GM18519 (cell line): ENCODE data around the gene SLC4A5.

Experiments used
- ATAC-seq: cut with Tn5 transposase; IDR thresholded peaks from one replicate; pipeline ENCODE4 v1.9.1; 2021; ENCODE audit warnings: mild to moderate bottlenecking, moderate library complexity; ENCODE audit not compliant: unreplicated experiment, low FRiP score

Gene SLC4A5, protein sequence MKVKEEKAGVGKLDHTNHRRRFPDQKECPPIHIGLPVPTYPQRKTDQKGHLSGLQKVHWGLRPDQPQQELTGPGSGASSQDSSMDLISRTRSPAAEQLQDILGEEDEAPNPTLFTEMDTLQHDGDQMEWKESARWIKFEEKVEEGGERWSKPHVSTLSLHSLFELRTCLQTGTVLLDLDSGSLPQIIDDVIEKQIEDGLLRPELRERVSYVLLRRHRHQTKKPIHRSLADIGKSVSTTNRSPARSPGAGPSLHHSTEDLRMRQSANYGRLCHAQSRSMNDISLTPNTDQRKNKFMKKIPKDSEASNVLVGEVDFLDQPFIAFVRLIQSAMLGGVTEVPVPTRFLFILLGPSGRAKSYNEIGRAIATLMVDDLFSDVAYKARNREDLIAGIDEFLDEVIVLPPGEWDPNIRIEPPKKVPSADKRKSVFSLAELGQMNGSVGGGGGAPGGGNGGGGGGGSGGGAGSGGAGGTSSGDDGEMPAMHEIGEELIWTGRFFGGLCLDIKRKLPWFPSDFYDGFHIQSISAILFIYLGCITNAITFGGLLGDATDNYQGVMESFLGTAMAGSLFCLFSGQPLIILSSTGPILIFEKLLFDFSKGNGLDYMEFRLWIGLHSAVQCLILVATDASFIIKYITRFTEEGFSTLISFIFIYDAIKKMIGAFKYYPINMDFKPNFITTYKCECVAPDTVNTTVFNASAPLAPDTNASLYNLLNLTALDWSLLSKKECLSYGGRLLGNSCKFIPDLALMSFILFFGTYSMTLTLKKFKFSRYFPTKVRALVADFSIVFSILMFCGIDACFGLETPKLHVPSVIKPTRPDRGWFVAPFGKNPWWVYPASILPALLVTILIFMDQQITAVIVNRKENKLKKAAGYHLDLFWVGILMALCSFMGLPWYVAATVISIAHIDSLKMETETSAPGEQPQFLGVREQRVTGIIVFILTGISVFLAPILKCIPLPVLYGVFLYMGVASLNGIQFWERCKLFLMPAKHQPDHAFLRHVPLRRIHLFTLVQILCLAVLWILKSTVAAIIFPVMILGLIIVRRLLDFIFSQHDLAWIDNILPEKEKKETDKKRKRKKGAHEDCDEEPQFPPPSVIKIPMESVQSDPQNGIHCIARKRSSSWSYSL

DNA sequence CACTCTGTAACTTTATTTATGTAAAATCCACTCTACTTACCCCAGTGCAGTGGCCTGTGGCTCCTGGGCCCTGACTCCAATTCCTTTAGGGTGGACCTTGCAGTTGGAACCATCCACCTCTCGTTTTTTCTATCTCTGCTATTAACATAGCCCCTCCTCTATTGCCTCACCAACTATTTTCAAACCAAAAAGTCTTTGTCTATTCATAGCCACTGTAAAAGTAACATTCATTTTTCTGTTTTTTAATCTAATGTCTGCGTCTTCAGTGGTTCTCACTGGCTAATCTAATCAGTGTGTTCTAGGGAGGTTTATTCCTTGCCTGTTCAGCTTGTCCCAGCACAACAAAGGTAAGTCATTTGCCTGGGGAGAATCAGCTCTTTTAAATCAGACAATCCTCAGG is at the start of gene SLC4A5:
SLC4A5 (minus strand) TSS at position 101 of the 400 bp plus-strand sequence. CDS start 28,393 bp downstream, outside the sequence.
- no peak for ATAC-seq

DNA sequence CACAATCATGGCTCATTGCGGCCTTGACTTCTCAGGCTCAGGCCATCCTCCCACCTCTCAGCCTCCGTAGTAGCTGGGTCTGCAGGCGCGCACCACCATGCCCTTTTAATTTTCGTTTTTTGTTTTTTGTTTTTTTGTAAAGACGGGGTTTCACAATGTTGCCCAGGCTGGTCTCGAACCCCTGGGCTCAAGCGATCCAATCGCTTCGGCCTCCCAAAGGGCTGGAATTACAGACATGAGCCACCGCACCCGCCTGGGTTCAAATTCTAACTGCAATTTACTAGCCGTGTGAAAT is 49.2 kb upstream of the SLC4A5 start:
- no peak for ATAC-seq

DNA sequence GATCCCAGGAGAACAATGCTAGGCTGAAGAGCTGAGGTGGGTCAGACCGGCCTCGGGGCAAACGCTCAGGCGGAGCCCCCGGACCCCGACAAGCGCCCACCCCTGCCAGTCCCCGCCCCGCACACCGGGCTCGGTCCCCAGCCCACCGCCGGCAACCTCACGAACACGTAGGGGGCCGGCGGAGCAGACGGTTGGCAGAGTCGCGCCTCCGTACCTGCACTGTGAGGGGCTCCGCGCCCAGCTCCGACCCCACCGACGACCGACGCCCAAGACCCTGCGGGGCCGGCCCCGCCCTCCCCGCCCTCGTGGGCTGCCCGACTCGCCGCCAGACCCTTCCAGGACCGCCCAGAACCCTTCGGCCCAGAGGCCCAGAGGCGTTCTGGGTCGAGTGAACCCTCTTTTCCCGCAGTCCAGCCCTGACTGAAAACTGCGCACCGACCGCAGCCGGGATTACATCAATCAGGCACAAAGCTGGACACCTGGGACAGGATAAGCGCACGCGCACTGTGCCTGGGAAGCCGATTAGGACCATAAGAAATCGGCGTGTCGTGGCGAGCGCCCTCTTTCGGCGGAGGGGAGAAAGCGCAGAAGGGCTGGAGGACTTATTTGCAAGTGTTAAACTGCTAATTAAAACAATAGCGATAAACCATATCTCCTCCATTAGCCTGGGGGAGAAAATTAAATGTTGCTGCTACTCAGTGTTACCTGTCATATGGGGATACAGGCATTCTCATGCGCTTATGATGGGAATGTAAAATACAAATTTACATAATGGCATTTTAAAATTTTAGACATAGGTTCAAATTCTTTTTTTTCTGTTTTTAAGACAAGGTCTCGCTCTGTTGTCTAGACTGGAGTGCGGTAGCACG is 48.6 kb upstream of the SLC4A5 start:
- no peak for ATAC-seq

DNA sequence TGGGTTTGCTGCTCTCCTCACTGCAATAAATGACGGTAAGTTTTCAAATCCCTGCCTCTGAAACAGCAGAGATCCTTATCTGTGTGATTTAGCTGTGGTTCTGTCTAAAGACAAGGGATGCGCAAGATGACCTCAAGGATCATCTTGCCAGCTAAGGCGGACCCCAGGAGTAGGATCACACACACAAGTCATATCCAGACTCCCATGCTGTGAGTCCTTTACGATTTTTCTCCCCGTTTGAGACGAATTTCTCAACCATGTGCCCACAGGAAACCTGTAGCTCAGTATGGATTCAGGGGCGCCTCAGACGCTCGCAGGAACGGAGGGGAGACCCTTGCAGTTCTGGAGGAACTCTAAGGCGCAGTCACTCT is 48.0 kb upstream of the SLC4A5 start:
- no peak for ATAC-seq

DNA sequence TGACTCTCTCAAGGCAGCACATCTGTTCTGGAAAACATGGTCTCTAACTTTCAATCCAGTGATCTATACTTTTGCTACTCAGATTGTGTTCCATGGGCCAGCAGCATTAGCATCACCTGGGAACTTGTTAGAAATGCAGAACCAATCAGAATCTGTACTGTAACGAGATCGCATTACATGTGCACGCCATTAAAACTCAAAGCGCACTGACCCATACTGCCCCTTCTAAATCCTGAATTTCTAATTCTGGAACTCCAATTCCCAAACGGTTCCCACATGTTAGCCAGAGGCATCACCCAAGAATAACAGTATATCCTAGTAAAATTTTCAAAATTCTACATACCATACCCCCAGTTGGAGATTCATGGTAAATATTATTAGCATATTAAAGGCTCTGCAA is 47.4 kb upstream of the SLC4A5 start:
- ATAC-seq, result no peak

DNA sequence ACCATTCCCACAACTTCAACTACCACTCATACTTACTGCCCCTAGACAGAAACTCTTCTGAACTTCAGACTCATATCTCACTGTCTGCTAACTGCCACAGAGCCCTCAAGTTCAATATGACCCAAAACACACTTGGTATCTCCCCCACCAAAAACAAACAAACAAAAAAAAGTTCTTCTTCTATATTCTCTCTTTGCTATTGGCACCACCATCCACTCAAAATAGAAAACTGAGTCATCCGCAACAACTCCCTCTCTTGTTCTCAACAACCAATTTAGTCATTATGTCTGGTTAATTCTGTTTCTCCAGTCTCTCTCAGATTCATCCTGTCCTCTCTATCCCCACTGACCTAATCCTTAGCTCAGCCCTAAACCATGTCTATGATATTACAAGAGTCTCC is 44.1 kb upstream of the SLC4A5 start:
- ATAC-seq, result no peak

DNA sequence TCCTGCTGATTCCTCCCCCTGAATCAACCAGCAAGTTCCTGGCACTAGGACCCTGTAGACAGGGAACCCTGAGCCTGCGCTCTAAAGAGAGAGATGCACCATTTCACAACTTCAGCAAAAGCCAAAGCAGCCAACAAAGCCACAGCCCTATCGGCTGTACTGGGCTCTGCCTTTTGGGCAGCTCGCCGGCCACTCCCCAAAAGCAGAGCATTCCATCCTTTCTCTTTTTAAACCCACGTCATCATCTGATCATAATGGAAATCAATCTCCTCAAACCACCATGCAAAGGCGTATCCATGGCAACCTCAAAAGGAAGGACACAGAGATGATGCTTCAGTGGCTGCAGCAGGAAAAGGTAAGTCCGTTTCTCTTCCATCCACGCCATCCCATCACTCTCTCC is 42.2 kb upstream of the SLC4A5 start:
- ATAC-seq, result no peak

DNA sequence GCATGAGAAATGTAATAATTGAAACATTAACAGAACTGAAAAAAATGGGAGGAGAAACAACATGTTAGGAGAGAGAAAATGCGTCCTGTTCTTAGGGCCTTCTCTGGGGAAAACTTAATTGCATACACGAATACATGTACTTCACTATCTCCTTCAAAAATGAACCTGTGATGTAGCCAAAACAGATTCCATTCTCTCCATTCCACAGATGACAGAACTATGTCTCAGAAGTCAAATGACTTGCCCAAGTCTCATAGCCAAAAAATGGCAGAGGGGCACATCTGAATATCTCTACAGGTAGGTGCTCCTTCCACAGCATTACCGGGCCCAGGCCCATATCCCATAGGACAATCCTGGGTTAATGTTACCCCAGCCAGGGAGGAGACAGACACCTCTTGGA is 40.8 kb upstream of the SLC4A5 start:
- no peak for ATAC-seq

DNA sequence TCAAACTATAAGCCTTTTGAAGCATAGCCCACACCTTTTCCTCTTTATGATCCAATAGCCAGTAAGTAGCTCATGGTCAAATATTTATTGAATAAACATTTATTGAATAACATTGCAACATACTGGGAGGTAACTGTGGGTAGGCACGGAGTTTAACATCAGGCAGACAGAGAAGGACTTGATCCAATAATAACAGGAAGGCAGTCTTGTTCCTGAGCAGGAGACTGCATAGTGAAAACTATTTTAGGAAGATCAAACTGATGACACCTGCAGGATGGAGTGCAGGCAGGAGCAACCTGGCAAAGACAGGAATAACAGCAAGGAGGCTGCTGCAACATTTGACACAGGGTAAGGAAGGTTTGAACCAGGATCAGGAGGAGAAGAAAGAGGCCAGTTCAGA is 40.0 kb upstream of the SLC4A5 start:
- no peak for ATAC-seq

DNA sequence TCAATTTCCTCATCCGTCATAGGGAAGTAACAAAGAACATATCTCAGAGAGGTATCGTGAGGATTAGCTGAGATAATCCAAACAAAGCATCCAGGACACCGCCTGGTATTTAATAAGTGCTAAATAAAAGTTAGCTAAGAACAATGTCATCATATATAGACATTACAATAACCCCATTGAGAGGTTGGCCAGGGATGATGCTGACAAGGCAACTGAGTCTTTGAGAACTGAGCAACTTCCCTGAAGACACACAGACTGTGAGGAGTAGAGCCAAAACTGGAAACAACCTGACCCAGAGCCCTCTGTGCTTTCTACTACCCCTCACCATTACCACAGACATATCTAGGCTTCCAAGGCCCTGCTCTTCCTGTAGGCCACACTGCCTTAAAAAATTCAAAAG is 38.5 kb upstream of the SLC4A5 start:
- no peak for ATAC-seq

DNA sequence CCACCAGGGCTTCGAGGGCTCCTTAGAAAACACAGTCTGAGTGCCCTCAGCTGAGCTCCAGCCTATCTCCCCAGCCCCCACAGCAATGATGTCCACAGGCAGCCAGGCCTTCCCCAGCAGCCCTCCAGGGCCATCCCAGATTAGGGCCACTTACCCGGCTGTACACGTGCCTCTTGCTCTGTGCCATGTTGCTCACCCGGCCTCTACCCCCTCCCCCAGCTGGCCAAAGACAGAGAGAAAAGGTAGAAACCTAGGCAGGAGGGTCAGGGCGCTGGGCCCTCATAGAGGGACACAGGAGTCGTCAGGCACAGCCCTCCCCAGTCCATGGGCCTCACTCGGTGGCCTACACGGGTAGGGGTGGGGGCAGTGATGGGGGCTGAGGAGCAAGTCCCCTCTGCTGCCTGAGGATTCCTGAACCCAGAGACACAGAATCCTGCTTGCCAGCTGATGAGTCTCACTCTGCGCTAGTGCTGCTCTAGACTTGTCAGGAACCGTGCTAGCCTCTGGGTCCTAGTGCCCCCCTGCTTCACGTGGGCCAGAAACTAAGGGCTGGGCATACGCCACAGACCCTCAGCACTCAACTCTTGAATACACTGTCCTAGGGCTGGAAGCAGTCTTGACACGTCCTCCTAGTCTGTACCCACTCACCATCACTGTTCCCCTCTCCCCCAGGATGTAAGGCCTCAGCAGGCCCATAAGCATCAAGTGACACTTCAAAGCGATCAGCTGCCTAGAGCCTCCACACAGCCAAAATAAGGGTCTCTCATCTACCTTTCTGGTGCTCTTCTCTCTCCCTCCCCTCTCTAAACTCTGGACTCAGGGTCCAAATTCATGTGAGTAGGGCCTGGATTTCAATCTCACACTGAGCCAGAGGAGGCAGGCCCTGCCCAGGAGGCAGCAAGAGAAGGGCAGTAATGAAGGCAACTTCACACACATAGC is 36.9 kb upstream of the SLC4A5 start, which contains the start of gene DCTN1:
DCTN1 (minus strand) TSS at position 461 of the 939 bp plus-strand sequence; CDS start at position 187, 274 bp downstream.
- no peak for ATAC-seq

DNA sequence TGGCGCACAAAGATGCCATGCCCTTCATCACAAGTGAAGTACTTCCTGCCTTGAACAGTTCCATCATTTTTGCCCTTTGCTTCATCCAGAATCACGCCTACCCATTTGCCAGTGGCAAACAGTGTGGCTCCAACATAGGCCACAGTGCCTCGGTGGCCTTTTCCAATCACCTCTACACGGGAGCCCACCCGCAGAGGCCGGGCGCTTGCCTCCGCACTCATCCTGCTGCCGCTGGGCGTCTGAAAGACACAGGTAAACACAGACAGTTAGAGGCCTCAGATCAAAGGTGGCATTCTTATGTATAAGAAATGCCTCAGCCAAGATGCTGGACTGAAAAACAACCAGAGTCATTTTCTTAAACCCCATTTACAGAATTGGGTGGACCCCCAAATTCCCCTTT is 34.8 kb upstream of the SLC4A5 start:
- no peak for ATAC-seq

DNA sequence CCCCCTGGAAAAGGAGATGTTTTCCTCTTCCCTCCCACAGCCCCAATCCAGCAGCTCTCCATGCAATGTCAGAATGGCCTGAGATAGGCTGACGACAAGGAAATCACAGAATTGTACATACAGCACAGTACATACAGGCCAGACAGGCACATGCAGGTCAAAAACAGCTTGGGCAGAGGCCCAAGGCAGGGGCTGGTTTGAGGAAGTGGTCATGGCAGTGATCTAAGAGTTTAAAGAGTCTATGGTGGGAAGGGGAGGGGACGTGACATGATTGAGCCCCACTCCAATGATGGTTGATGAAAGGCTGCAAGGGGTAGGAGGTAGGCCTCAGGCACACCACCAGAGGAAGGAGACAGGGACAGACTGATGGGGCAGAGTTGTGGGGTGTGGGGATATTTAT is 32.6 kb upstream of the SLC4A5 start:
- no peak for ATAC-seq

DNA sequence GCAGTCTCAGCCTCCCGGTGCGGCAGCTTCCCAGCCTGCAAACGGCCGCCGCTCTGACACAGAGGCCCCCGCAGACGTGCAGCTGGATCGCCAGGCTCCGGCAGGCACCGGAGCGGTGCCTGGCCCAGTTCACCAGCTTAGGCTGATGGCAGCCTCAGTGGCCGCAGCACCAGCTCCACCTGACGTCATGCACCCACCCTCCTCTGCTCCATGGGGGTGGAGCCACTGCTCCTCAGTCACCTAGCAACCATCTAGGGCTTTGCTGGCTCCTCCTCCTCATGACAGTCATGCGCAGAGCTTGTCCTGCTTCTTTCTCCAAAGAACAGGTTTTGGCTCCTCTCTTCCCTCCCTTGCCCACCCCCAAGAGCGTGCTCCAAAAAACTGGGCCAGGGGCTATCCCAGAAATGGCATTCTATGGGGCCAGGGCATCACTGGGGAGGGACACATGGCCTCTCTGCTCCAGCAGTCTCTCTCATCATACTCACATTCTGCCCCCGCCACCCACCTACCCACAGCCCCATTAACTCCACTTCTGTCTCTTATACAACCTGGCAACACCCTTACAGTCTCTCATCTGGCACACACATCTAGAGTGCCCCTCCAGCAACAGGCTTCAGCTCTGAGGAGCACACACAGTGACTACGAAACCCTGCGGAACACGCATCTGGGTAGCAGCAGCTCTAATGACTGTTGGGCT is 31.4 kb upstream of the SLC4A5 start:
- no peak for ATAC-seq

DNA sequence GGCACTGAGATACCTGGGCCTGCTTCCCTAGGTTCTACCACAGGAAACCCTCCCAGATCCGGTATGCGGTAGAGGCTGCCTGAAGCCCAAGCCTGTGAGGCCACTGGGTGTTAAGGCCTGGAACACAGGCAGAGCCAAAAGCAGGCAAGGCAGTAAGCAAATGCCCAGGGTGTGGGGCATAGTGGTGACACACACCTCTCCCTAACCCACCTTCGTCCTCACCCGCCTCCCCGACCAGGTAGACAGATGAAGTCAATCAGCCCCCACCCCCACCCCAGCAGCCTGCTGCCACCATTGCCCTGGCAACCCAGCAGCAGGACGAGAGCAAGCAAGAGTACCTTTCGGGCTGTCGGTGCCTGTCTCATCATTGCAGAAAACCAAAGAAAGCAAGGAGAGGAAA is 30.8 kb upstream of the SLC4A5 start:
- ATAC-seq, result no peak

DNA sequence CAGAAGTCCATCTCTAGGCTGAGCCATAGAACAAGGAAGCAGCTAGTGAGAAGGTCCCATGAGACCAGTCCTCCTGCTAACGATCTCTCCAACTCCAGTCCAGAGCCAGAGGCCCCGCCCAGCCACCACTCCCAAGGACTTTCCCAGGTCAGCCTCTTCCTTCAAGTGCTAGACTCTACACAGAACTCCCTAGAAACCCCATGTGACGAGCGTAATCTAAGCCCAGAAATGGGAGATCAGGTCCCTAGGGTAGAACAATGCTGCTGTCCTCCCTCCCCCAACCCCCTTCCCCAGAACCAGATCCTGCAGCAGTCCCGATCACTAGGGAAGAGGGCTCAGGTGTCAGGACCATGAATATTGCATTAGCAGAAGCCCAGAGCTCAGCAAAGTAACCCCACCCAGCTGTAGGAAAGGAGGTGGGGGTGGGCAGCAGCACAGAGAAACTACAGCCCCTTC is 30.0 kb upstream of the SLC4A5 start:
- ATAC-seq, result no peak

DNA sequence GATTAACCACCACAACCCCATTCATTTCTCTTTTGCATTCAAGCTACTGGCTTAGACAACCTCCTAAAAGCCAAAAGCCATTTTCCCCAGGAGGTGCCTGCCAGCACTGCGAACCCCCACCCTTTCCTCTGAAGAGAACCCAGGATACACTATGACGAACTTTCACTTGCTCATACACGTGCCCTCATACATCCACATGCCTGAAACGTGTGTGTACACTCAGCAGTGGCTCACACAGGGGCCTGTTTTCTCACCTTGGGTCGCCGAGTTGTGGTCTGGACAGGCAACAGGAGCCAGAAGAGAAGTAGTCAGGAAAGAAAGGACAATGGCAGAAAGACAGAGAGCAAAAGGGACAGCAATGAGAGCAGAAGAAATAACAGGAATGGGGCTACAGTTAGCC is 29.5 kb upstream of the SLC4A5 start:
- no peak for ATAC-seq

DNA sequence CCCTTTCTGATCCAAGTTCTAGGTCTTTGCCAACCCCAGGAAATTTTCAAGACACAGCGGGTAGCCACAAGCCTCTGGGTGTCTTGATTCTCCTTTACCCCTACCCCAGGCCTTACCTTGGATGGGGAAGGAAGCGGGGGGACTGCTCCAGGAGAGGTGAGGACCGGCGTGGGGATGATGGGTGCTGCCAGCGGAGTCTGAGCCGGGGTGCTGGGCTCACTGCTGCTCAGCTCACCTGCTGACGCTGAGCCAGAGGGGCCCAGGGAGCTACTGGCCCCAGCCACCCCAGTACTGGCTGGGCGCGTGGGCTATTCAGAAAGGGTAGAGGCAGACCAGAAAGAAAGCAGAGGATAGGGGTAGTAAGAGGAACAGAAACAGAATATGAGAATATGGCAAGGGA is 28.2 kb upstream of the SLC4A5 start:
- ATAC-seq, result no peak

DNA sequence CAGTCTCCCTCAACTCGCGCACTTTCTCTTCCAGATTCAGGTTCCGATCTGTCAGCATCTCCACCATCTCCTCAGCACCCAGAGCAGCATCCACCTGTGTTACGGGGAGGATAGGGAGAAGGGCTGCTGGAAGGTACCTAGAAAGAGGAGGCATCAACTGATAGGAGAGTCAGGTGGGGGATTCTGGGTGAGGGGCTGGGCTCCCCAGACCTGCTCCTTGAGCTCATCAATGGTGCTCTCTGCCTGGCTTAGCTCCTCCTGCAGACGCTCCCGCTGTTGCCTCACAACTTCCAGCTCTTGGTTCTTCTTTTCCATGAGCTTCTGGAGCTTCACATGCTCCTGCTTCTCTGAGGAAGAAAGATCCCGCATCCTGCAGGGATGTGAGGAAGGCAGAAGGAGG is 26.8 kb upstream of the SLC4A5 start:
- no peak for ATAC-seq
